HG02642 (cell line): ENCODE data around the gene PRR30.
A peak's percentile ranks its signal among the peaks of the same experiment; 100 is the strongest.

ENCODE experiments used
- ATAC-seq: cut with Tn5 transposase; IDR thresholded peaks from one replicate; pipeline ENCODE4 v1.9.1; 2021; ENCODE audit warnings: mild to moderate bottlenecking; ENCODE audit not compliant: unreplicated experiment, poor library complexity

PRR30 gene

GRCh38 chr2:27158468-27158867 is 19.3 kb upstream of the PRR30 start:
- no peak for ATAC-seq

DNA sequence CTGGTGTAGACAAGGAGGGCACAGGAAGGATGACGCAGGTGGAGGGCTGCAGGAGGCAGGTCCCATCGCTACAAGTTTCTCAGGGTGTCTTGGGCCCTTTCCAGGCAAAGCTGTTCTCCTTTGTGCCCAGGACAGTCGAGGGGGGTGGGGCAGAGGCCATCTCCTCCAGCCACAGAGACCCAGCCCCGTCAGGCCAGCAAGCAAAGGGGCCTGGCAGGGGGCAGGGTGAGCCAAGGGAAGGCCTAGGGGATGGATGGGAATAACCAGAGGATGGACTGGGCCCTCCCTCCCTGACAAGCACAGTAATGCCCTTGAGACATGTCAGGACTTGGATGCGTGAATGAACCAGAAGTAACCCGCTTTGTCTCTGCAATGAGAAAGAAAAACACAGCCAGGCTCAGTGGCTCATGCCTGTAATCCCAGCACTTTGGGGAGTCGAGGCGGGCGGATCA is 15.9 kb upstream of the PRR30 start:
- ATAC-seq = no peak

- no peak for ATAC-seq
Measured at GRCh38 chr2:27154488-27154887, 15.3 kb upstream of the PRR30 start.

DNA sequence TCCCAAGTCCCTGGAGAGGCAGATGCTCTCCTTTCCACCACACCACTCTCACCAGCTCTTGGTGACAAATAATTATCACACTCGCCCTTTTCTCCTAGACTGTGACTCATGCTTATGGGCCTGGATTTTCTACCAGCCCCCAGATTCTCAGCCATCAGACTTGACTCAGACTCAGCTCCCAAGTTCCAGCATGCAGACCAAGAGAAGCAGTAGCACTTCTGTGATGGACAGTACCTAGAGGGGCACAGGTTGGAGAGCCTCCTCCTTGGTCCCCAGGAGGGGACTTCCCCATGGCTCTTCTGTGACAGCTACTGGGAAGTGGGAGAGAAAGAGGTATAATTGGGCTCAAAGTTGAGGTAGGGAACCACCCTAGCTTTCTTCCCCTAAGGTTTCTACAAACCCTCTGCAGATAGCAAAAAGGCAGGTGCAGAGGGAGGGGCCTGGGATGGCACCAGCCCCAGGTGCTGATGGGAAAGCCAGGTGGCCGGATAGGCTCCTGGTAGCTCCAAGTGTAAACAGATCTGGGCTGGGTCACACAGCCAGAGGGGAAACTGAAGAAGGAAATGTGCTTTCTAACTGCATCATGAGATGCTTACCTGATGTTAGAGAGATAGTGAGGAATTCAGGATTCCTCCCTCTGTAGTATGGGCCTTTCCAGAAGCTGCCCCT is 13.7 kb upstream of the PRR30 start:
- no peak for ATAC-seq

GRCh38 chr2:27152102-27152795 is 13.0 kb upstream of the PRR30 start:
- no peak for ATAC-seq

DNA sequence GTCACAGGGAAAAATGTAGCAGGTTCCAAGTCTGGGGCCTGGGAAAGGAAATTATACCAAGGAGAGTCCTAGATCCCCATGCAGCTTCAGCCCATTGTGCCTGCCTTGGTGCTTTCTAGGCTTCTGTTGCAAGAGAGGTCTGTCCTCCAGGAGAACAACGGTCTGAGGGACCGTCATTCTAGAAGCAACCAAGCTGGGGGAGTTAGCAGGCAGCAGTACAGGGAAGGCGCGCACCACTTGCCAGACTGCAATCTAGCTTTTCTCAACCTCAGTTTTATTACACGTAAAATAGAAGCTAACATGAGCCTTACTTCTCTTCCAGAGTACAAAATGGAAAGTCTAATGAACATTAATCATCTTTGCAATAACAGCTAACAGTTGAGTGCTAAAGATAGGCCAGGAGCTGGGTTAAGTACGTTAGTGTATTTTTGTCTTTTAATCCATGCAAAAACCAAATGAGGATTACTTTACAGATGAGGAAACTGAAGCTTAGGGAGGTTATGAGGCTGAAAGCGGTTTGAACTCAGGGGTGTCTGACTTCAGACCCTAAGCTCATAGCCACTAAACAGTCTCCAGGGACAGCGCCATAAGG is 11.5 kb upstream of the PRR30 start:
- no peak for ATAC-seq

DNA sequence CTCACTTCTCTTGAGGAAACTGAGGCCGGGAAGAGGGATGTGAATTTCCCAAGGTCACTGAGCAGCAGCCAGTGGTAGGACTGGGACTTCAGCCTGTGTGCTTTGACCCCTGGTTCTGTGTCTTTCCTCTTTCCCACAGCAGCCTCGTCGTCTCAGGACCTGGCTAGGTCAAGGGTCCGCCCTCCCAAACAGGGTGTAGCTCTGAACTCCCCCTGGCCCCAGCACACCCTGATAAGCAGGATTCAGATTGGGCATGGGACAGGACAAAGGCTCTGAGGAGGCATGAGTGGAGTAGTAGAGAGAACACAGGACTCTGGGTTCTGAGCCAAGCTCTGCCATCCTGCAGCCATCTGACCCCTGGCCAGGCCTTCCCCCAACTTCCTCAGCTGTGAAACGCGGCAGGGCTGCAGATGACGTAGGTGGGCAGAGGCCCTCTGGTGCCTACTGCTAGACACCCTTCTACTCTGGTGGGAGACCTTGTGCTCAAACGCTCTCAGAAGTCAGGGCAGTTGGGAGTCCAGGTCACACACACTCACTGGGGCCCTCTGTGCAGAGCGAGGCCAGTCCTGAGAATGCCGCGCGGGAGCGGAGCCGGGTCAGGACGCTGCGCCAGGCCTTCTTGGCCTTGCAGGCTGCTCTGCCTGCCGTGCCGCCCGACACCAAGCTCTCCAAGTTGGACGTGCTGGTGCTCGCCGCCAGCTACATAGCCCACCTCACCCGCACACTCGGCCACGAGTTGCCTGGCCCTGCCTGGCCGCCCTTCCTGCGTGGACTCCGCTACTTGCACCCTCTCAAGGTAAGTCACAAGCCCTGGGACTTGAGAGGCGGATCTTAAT is 10.6 kb upstream of the PRR30 start:
- no peak for ATAC-seq

DNA sequence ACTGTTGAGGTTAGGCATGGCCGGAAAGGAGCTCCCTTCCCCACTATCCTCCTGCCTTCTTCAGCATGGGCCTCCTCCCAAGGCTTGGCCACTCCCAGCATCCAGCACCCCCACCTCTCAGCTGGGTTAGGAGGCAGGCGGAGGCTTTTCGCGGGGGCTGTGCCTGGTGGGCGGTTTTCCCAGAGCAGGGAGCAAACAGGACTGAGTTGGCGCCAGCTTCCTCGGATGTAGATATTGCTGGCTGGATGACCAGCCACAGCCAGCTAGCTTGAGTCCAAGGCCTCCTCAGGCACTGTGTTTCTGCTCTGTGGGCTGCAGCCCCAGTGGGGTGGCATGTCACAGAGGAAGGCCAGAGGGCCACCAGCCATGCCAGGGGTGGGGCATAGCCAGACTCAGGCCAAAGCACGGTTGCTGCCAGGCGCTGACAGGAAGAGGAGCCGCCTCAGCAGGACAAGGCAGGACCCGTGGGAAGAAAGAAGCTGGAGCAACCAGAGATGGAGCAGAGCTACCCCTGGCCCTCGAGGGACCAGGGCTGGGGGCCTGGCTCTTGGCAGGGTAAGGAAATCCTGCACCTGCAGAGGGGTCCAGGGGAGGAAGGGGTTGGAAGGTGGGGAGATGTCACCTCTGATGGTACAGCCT is 9.7 kb upstream of the PRR30 start, which contains the start of gene TCF23:
TCF23 (plus strand) TSS at position 204 of the 639 bp plus-strand sequence; CDS start at position 334, 130 bp downstream.
- ATAC-seq = no peak

DNA sequence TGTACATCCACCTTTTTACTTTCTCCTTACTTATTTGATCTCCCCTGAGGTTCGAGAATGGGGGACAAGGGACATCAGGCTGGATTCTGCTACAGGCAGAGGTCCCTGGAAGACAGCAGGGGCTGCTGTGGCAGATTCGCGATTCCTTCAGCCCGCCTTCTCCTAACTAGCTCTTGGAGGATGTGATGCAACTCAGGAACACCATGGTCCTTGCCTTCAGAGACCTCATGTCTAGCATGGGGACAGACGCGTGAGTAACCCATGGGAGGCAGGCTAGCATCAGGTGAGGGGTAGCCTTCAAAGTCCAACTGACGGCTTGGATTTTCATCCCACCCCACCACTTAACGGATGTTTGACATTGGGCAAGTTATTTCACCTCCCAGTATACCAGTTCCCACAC is 8.7 kb upstream of the PRR30 start:
- ATAC-seq = no peak

DNA sequence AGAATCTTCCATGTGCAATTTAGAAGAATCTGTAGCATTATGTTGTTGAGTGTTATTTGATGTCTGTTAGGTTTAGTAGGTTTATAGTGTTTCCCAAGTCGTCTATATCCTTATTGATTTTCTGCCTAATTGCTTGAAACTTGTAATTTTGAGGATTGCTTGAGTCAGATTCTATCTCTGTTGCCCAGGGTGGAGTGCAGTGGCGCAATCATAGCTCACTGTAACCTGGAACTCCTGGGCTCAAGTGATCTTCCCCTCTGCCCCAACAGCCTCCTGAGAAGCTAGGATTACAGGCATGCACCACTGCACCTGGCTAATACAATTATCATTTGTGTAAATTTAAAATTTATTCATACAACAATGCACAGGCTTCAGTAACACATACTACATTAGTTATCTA is 6.5 kb upstream of the PRR30 start:
- no peak for ATAC-seq

DNA sequence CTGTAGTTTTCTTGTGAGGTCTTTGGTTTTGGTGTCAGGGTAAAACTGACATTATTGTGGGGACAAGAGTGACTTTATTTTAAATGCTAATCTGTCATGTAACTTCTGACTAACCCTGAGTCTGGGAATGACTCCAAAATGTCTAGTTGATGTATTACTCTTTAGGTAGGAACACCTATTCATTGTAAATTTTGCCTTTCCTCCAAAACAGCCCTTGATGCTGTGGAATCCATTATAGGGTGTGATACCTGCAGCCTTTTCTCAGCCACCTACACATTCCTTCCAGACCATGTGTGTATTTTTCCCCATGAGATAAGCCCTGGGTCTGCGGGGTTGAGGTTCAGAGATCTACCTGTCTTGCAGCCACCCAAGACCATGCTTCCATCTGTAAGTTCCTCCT is 4.1 kb upstream of the PRR30 start:
- no peak for ATAC-seq

DNA sequence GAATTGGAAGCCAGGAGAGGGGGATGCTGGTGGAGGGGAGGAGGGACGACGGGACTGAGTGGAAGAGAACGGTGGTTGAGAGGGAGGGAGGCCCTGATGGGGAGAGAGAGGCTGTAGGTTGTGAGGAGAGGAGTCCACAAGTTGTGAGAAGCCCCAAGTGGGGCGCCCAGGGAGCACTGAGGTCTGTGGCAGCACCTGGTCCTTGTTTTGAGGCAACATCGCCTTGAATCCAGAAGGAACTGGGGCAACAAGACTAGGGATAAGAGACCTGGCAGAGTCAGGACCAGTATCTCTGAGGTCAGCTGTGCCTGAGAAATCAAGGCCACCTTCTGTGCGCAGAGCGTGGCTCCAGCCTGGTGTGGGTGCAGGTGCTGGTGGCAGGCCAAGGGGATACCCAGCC is 1.1 kb downstream of the PRR30 start:
- ATAC-seq = no peak

- no peak for ATAC-seq
Measured at GRCh38 chr2:27137322-27137935, 1.8 kb downstream of the PRR30 start.

- no peak for ATAC-seq
Measured at GRCh38 chr2:27136751-27137150, 2.5 kb downstream of the PRR30 start.

GRCh38 chr2:27135478-27135955 is 3.7 kb downstream of the PRR30 start:
- no peak for ATAC-seq

- ATAC-seq = no peak
Measured at GRCh38 chr2:27134781-27135477, 4.3 kb downstream of the PRR30 start.

- peak; percentile 90 for ATAC-seq
Measured at GRCh38 chr2:27133905-27134780, 5.1 kb downstream of the PRR30 start, which contains the start of gene PREB. Gene PREB (minus strand): TSS chr2:27134636. CDS start chr2:27134421, 215 bp downstream.
